Measurements from ENCODE around the gene STRN.

Gene STRN

GRCh38 chr2:36859366-36859792 is 107.0 kb downstream of the STRN start:
- TF ChIP-seq CTCF (conservative IDR thresholded peaks at IDR 0.05; ENCODE audit: control insufficient read depth, insufficient read depth, low read depth, low read length), result no peak
- no peak overlapping the region for H3K4me3 ChIP-seq (ENCODE audit: control insufficient read depth, low read depth, low read length)
- no peak for DNase-seq (ENCODE audit: low read depth)

- no peak for DNase-seq (ENCODE audit: low read depth)
- H3K4me3 ChIP-seq (ENCODE audit: control insufficient read depth, low read depth, low read length), result no peak overlapping the region
- no peak for TF ChIP-seq CTCF (conservative IDR thresholded peaks at IDR 0.05; ENCODE audit: control insufficient read depth, insufficient read depth, low read depth, low read length)
Measured at GRCh38 chr2:36858551-36859365, 107.6 kb downstream of the STRN start.

- no peak overlapping the region for H3K4me3 ChIP-seq (ENCODE audit: control insufficient read depth, low read depth, low read length)
- no peak for TF ChIP-seq CTCF (conservative IDR thresholded peaks at IDR 0.05; ENCODE audit: control insufficient read depth, insufficient read depth, low read depth, low read length)
- DNase-seq (ENCODE audit: low read depth), result no peak
Measured at GRCh38 chr2:36857713-36858112, 108.6 kb downstream of the STRN start.

GRCh38 chr2:36855429-36855828 is 110.9 kb downstream of the STRN start:
- TF ChIP-seq CTCF (conservative IDR thresholded peaks at IDR 0.05; ENCODE audit: control insufficient read depth, insufficient read depth, low read depth, low read length), result no peak
- DNase-seq (ENCODE audit: low read depth), result no peak
- no peak overlapping the region for H3K4me3 ChIP-seq (ENCODE audit: control insufficient read depth, low read depth, low read length)

GRCh38 chr2:36854241-36854640 is 112.1 kb downstream of the STRN start:
- H3K4me3 ChIP-seq (ENCODE audit: control insufficient read depth, low read depth, low read length), result no peak overlapping the region
- TF ChIP-seq CTCF (conservative IDR thresholded peaks at IDR 0.05; ENCODE audit: control insufficient read depth, insufficient read depth, low read depth, low read length), result no peak
- no peak for DNase-seq (ENCODE audit: low read depth)

- DNase-seq (ENCODE audit: low read depth), result no peak
- no peak overlapping the region for H3K4me3 ChIP-seq (ENCODE audit: control insufficient read depth, low read depth, low read length)
- no peak for TF ChIP-seq CTCF (conservative IDR thresholded peaks at IDR 0.05; ENCODE audit: control insufficient read depth, insufficient read depth, low read depth, low read length)
Measured at GRCh38 chr2:36849265-36849664, 117.1 kb downstream of the STRN start.

Data from fibroblast of mammary gland (primary cell).